Effector memory CD4-positive, alpha-beta T cell (primary cell): Measurements from ENCODE around the gene NOS1AP.
"Not testable (repeated sequence)": the region's sequence is repeated elsewhere in the genome, so short reads cannot be mapped to it uniquely, and the experiment has no call there.

Experiments used
- DNase-seq, 3 donors: peaks; one replicate each; pipeline ENCODE4 v3.0.0-alpha.2; 2020
- H3K27ac ChIP-seq: 2 replicates; pipeline ENCODE4 v1.7.0; 2013; ENCODE audit warnings: mild to moderate bottlenecking, low read length, moderate library complexity; ENCODE audit not compliant: insufficient read depth, poor library complexity, severe bottlenecking
- H3K27me3 ChIP-seq: replicated peaks from 2 replicates; pipeline ENCODE4 v1.7.0; 2013; ENCODE audit warnings: mild to moderate bottlenecking, low read length; ENCODE audit not compliant: insufficient read depth, control insufficient read depth, poor library complexity, severe bottlenecking
- H3K36me3 ChIP-seq: 2 replicates; pipeline ENCODE4 v1.7.0; 2013; ENCODE audit warnings: mild to moderate bottlenecking, low read length, moderate library complexity; ENCODE audit not compliant: control insufficient read depth, insufficient read depth
- H3K4me1 ChIP-seq: 2 replicates; pipeline ENCODE4 v1.7.0; 2013; ENCODE audit warnings: low read length, mild to moderate bottlenecking; ENCODE audit not compliant: control insufficient read depth, insufficient read depth, poor library complexity, severe bottlenecking
- H3K4me3 ChIP-seq: 2 replicates; pipeline ENCODE4 v1.7.0; 2013; ENCODE audit warnings: low read length, low read depth, mild to moderate bottlenecking; ENCODE audit not compliant: insufficient read depth, poor library complexity, severe bottlenecking
- H3K9me3 ChIP-seq: 2 replicates; pipeline ENCODE4 v1.7.0; 2013; ENCODE audit warnings: mild to moderate bottlenecking, low read length, moderate library complexity; ENCODE audit not compliant: control insufficient read depth

Gene NOS1AP

DNA sequence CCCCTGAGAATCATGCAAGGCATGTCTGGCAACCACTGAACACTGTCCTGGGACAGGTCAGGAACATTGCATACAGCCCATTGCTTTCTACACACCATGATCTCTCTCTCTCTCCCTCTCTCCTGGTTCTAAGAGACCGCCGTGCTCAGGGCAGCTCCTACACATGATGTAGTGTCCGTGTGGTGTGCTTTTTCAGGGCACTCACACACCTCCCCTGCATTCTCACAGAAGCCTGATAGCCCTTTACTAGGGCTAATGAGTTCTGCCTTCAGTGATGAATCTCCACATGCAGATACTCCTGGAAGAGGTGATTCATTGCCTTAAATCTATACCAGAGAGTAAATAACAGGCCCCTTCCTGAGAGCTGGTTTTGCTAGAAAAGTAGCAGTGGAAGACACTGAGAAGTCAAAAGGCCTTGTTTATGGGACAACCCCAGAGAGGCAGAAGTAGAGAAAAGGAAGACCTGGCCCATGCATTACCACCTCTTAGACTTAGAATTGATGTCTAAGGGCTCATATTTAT is 38.7 kb upstream of the NOS1AP start:
- no peaks in the 10 kb centered on the region for H3K27me3 ChIP-seq
- DNase-seq: no peak
- no peak overlapping the region for H3K27ac ChIP-seq
- H3K36me3 ChIP-seq: no peaks in the 10 kb centered on the region
- no peaks in the 10 kb centered on the region for H3K9me3 ChIP-seq
- no peaks in the 10 kb centered on the region for H3K4me1 ChIP-seq
- no peak overlapping the region for H3K4me3 ChIP-seq

DNA sequence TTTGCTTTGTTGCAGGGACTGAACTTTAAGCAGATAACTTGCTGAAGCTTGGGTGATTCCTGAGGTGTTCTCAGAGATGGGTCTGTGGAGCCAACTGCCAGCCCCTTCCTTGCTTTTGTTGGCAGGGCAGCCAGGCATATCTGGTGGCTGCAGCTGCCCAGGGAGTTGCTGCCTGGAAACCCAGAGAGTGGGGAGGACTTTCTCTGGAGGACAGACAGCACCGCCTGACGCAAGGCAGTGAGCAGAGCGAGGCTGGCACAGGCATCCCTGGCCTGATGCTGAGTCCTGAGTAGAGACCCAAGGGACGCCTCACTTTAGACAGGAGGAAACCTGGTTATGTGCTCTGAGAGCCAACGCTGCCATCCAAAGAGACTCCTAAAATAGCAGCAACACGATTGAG is 36.1 kb upstream of the NOS1AP start:
- no peaks in the 10 kb centered on the region for H3K9me3 ChIP-seq
- H3K27me3 ChIP-seq: no peaks in the 10 kb centered on the region
- H3K27ac ChIP-seq: no peak overlapping the region
- H3K4me3 ChIP-seq: no peak overlapping the region
- no peaks in the 10 kb centered on the region for H3K4me1 ChIP-seq
- H3K36me3 ChIP-seq: no peaks in the 10 kb centered on the region
- no peak for DNase-seq

DNA sequence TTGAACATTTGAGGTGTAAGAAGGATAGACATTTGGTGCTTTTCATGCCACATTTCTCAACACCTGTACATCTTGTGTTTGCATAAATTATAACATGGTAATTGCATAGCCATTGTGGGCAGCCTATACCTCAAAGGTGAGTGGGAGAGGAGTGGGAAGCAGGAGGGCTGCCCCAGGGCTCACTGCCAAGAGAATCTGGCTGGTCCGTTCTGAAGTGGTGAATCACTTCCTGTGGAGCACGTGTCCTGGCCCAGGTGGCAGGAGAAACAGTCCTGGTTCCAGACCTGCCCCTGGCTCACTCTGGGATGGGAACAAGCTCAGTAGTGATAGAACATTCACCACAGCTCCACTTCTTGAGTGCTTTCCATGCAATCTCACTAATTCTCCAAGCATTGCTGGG is 34.2 kb upstream of the NOS1AP start:
- DNase-seq: no peak
- no peak overlapping the region for H3K27ac ChIP-seq
- no peaks in the 10 kb centered on the region for H3K27me3 ChIP-seq
- H3K9me3 ChIP-seq: no peaks in the 10 kb centered on the region
- no peaks in the 10 kb centered on the region for H3K4me1 ChIP-seq
- no peak overlapping the region for H3K4me3 ChIP-seq
- H3K36me3 ChIP-seq: no peaks in the 10 kb centered on the region

DNA sequence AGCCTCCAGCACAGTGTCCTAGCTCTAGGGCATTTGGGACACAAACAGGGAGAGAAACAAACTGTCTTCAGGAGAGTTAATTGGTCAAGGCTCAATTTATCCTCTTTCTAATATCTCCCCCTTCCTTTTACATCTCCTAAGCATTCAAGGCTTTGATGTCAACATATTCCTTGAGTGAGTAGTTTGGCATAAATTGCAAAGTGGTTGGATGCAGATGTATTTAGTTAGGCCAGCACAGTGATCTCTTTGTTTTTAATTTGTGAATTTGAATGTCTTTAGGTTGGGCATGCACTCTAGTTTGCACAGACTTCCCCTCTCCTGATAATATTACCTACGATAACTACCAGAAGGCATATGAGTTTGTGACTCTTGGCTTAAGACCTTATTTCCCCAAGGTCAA is 33.3 kb upstream of the NOS1AP start:
- Histone ChIP-seq H3K36me3 (no peaks in the 10 kb centered on the region), H3K9me3 (no peaks in the 10 kb centered on the region), H3K27me3 (no peaks in the 10 kb centered on the region), H3K27ac (no peak overlapping the region), H3K4me3 (no peak overlapping the region), H3K4me1 (no peaks in the 10 kb centered on the region)
- DNase-seq: no peak

DNA sequence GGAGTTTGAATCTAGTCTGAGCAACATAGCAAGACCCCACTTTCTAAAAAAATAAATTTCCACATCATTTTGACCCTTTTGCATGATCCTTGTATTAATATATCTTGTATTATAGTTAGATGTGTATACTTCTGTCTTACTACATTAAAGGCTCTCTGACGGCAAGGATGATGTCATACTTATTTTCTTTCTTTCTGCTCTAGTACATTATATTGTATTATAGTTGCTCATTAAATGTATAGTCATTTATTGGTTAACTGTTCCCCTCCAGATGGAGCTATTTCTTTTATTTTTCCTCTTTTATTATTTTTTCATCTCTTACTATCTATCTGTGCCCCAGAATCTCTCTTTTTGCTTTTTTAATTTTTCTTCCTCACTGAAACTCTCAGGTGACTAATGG is 30.9 kb upstream of the NOS1AP start:
- H3K27ac ChIP-seq: no peak overlapping the region
- H3K4me3 ChIP-seq: no peak overlapping the region
- no peak for DNase-seq
- H3K27me3 ChIP-seq: no peaks in the 10 kb centered on the region
- H3K9me3 ChIP-seq: peaks cover 6% of the 10 kb centered on the region
- H3K36me3 ChIP-seq: no peaks in the 10 kb centered on the region
- H3K4me1 ChIP-seq: no peaks in the 10 kb centered on the region

DNA sequence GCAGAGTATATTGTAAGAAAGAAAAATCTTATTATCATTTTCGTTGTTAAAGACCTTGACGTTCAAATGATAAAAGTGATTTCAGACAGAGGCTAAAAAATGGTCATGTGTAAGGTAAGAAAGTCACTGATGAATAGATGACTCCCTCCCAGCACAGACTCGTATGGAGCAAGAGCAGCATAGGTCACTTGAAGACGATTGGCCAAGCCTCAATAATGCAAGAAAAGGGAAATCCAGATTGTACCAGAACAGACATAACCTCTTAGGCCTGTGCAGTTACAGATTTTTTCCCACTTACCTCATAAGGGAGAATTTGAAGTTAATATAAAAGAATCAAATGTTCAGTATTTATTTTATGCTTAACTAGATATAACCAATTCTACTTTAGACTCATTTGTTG is 29.5 kb upstream of the NOS1AP start:
- Histone ChIP-seq H3K4me1 (no peaks in the 10 kb centered on the region), H3K27ac (no peak overlapping the region), H3K27me3 (no peaks in the 10 kb centered on the region), H3K4me3 (no peak overlapping the region), H3K36me3 (no peaks in the 10 kb centered on the region), H3K9me3 (peaks cover 6% of the 10 kb centered on the region)
- no peak for DNase-seq

DNA sequence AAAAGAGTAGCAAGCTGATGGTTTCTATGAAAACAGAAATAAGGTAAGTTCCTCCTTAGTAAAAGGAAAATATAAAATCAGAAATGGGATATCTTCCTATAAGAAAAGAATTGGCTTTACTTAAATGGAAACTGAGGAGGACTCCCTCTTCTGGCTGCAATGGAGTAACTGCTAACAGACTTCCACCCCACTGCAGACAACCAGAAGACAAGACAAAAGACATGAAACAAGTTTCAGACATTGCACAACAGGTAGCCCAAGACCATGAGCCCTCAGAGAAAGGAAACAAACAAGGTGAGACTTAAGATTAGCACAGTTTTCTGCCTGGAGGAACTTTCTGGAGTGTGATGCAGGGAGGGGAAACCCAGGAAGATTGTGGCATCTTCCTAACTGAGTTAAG is 28.8 kb upstream of the NOS1AP start:
- H3K4me3 ChIP-seq: no peak overlapping the region
- DNase-seq: no peak
- H3K27me3 ChIP-seq: no peaks in the 10 kb centered on the region
- no peaks in the 10 kb centered on the region for H3K4me1 ChIP-seq
- H3K9me3 ChIP-seq: peaks cover 6% of the 10 kb centered on the region
- no peaks in the 10 kb centered on the region for H3K36me3 ChIP-seq
- H3K27ac ChIP-seq: no peak overlapping the region

DNA sequence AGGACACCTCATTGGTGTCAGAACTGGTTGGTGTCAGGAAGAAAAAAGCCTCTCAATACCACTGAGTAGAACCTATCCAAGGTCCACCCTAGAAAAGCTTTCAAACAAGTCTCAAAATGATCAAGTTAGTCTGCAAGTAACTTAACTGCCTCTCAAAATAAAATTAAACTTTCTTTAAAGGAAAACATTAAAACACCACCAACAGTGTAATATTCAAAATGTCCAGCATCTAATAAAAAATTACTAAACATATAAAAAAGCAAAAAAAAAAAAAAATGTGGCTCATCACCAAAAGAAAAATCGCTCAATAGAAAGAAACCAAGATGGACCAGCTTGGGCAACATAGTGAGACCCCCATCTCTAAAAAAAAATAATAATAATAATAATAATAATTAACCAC is 27.1 kb upstream of the NOS1AP start:
- no peaks in the 10 kb centered on the region for H3K27me3 ChIP-seq

DNA sequence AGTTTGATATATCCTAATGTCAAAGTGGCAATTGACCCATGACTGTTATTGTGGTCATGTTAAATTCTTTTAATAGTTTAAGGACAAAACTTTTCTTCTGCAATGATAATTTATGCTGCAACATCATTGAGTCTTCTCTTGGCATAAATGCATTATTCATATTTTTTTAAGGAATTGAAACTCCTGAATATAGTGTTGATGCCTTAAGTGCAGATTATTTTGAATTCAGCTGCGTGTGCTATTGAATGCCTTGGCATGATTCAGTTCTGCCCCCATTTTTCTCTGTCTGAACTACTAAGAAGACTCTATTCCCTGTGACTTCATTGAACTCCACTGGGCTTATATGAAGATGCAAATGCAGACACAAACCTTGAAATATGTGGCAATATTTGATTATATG is 22.6 kb upstream of the NOS1AP start:
- DNase-seq: no peak
- Histone ChIP-seq H3K4me1 (no peaks in the 10 kb centered on the region), H3K27ac (no peak overlapping the region), H3K9me3 (peaks cover 5% of the 10 kb centered on the region), H3K36me3 (no peaks in the 10 kb centered on the region), H3K27me3 (no peaks in the 10 kb centered on the region), H3K4me3 (no peak overlapping the region)

More for the DNA sequence above, 27.1 kb upstream of the NOS1AP start:
- no peaks in the 10 kb centered on the region for H3K36me3 ChIP-seq
- no peak overlapping the region for H3K27ac ChIP-seq
- no peak for DNase-seq
- peaks cover 6% of the 10 kb centered on the region for H3K9me3 ChIP-seq
- H3K4me3 ChIP-seq: no peak overlapping the region
- H3K4me1 ChIP-seq: no peaks in the 10 kb centered on the region

DNA sequence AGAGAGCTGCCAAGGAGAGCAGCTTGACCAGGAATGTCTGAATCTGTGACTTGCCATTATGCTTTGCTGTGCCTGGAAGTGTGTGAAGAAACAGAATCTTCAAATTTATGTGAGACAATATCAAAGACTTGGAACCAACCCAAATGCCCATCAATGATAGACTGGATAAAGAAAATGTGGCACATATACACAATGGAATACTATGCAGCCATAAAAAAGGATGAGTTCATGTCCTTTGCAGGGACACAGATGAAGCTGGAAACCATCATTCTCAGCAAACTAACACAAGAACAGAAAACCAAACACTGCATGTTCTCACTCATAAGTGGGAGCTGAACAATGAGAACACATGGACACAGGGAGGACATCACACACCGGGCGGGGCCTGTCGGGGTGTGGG is 15.5 kb upstream of the NOS1AP start:
- H3K4me3 ChIP-seq, H3K4me1 ChIP-seq, H3K9me3 ChIP-seq, H3K36me3 ChIP-seq, H3K27me3 ChIP-seq, DNase-seq, H3K27ac ChIP-seq: not testable (repeated sequence)

DNA sequence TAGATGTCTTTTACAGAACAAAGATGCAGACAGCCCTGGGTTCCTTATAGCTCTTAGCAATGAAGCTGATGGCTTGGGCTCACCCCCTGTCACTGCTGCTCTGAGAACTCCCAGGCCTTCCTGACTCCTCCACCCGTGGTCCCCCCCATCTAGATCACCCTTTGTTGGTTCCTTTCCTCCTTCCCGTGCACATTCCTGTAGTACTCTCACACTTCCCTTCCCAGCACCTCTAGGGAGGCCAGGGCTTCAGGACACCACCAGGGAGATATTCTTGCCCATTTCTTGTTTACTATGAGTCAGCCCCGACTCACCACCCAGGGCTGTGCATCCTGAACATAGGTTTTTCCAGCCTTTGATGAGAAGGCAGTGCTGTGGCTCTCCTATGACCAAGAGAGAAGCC is 14.4 kb upstream of the NOS1AP start:
- Histone ChIP-seq H3K9me3 (no peaks in the 10 kb centered on the region), H3K4me3 (no peak overlapping the region), H3K36me3 (no peaks in the 10 kb centered on the region), H3K4me1 (no peaks in the 10 kb centered on the region), H3K27me3 (no peaks in the 10 kb centered on the region), H3K27ac (no peak overlapping the region)
- no peak for DNase-seq
